ENCODE measurements around the gene PRSS12. TPM values are rescaled to one million over a fixed set of nuclear protein-coding genes. Genes with fewer than 3 reads are reported as not detected.
"Not testable (repeated sequence)": the region's sequence is repeated elsewhere in the genome, so short reads cannot be mapped to it uniquely, and the experiment has no call there.

Gene PRSS12
- total RNA-seq, 1 experiment from 2014 or later: 3.1 TPM

- POLR2A ChIA-PET (ENCODE audit: low non-redundant PET): no interaction called here
- CTCF ChIA-PET: no interaction called here
- H3K27ac ChIP-seq (ENCODE audit: low read depth, low read length, poor library complexity, severe bottlenecking): no peak overlapping the region
- H3K9me3 ChIP-seq (ENCODE audit: low read depth, low read length, poor library complexity, severe bottlenecking): no peaks in the 10 kb centered on the region
- intact Hi-C loops (cut with micrococcal nuclease; ENCODE audit: unreplicated experiment): no loop called here
- H3K4me1 ChIP-seq (ENCODE audit: insufficient read depth, low read length, poor library complexity, severe bottlenecking): no peaks in the 10 kb centered on the region
- no peaks in the 10 kb centered on the region for H3K36me3 ChIP-seq (ENCODE audit: insufficient read depth, low read length, poor library complexity, severe bottlenecking)
- H3K27me3 ChIP-seq (replicated peaks; ENCODE audit: insufficient read depth, low read depth, low read length, poor library complexity): no peaks in the 10 kb centered on the region
- no TSS peak for BruUV-seq (replicated peaks)
- TF ChIP-seq EZH2 (IDR thresholded peaks at IDR 0.05; ENCODE audit: borderline replicate concordance, low read depth, low read length, poor library complexity, severe bottlenecking) (no peak), CTCF (conservative IDR thresholded peaks at IDR 0.05; ENCODE audit: low read depth, low read length) (no peak)
- no peak overlapping the region for H3K4me3 ChIP-seq (ENCODE audit: low read depth, low read length, poor library complexity, severe bottlenecking)
- no peak for DNase-seq (ENCODE audit: low spot score)
These were observed 45.2 kb downstream of the PRSS12 start for GRCh38 chr4:118307643-118308042.

- CTCF ChIA-PET; H3K27ac ChIP-seq (ENCODE audit: low read depth, low read length, poor library complexity, severe bottlenecking); intact Hi-C loops (cut with micrococcal nuclease; ENCODE audit: unreplicated experiment); H3K36me3 ChIP-seq (ENCODE audit: insufficient read depth, low read length, poor library complexity, severe bottlenecking); BruUV-seq (replicated peaks); H3K4me1 ChIP-seq (ENCODE audit: insufficient read depth, low read length, poor library complexity, severe bottlenecking); H3K4me3 ChIP-seq (ENCODE audit: low read depth, low read length, poor library complexity, severe bottlenecking); H3K9me3 ChIP-seq (ENCODE audit: low read depth, low read length, poor library complexity, severe bottlenecking); H3K27me3 ChIP-seq (replicated peaks; ENCODE audit: insufficient read depth, low read depth, low read length, poor library complexity); DNase-seq (ENCODE audit: low spot score); POLR2A ChIA-PET (ENCODE audit: low non-redundant PET): not testable (repeated sequence)
These were observed 53.2 kb downstream of the PRSS12 start for GRCh38 chr4:118299619-118300018.

- Histone ChIP-seq H3K4me1 (ENCODE audit: insufficient read depth, low read length, poor library complexity, severe bottlenecking) (no peaks in the 10 kb centered on the region), H3K27me3 (replicated peaks; ENCODE audit: insufficient read depth, low read depth, low read length, poor library complexity) (no peaks in the 10 kb centered on the region), H3K4me3 (ENCODE audit: low read depth, low read length, poor library complexity, severe bottlenecking) (no peak overlapping the region), H3K9me3 (ENCODE audit: low read depth, low read length, poor library complexity, severe bottlenecking) (no peaks in the 10 kb centered on the region), H3K27ac (ENCODE audit: low read depth, low read length, poor library complexity, severe bottlenecking) (no peak overlapping the region), H3K36me3 (ENCODE audit: insufficient read depth, low read length, poor library complexity, severe bottlenecking) (no peaks in the 10 kb centered on the region)
- no peak for TF ChIP-seq CTCF (conservative IDR thresholded peaks at IDR 0.05; ENCODE audit: low read depth, low read length)
- TF ChIP-seq EZH2 (IDR thresholded peaks at IDR 0.05; ENCODE audit: borderline replicate concordance, low read depth, low read length, poor library complexity, severe bottlenecking): no peak
- POLR2A ChIA-PET (ENCODE audit: low non-redundant PET): no interaction called here
- intact Hi-C loops (cut with micrococcal nuclease; ENCODE audit: unreplicated experiment): no loop called here
- no TSS peak for BruUV-seq (replicated peaks)
- CTCF ChIA-PET: no interaction called here
- DNase-seq (ENCODE audit: low spot score): no peak
These were observed 56.1 kb downstream of the PRSS12 start for GRCh38 chr4:118296729-118297128.

GRCh38 chr4:118290951-118291350 lies 61.9 kb downstream of the PRSS12 start:
- no TSS peak for BruUV-seq (replicated peaks)
- no peaks in the 10 kb centered on the region for H3K36me3 ChIP-seq (ENCODE audit: insufficient read depth, low read length, poor library complexity, severe bottlenecking)
- H3K9me3 ChIP-seq (ENCODE audit: low read depth, low read length, poor library complexity, severe bottlenecking): no peaks in the 10 kb centered on the region
- H3K4me3 ChIP-seq (ENCODE audit: low read depth, low read length, poor library complexity, severe bottlenecking): no peak overlapping the region
- H3K27me3 ChIP-seq (replicated peaks; ENCODE audit: insufficient read depth, low read depth, low read length, poor library complexity): no peaks in the 10 kb centered on the region
- no peaks in the 10 kb centered on the region for H3K4me1 ChIP-seq (ENCODE audit: insufficient read depth, low read length, poor library complexity, severe bottlenecking)
- no peak for TF ChIP-seq CTCF (conservative IDR thresholded peaks at IDR 0.05; ENCODE audit: low read depth, low read length)
- no peak for TF ChIP-seq EZH2 (IDR thresholded peaks at IDR 0.05; ENCODE audit: borderline replicate concordance, low read depth, low read length, poor library complexity, severe bottlenecking)
- no peak overlapping the region for H3K27ac ChIP-seq (ENCODE audit: low read depth, low read length, poor library complexity, severe bottlenecking)
- intact Hi-C loops (cut with micrococcal nuclease; ENCODE audit: unreplicated experiment): no loop called here
- ChIA-PET POLR2A (ENCODE audit: low non-redundant PET) (no interaction called here), CTCF (no interaction called here)
- no peak for DNase-seq (ENCODE audit: low spot score)

Measured in A673 (cell line).